ENCODE results near the gene MS4A3.

Gene MS4A3

DNA sequence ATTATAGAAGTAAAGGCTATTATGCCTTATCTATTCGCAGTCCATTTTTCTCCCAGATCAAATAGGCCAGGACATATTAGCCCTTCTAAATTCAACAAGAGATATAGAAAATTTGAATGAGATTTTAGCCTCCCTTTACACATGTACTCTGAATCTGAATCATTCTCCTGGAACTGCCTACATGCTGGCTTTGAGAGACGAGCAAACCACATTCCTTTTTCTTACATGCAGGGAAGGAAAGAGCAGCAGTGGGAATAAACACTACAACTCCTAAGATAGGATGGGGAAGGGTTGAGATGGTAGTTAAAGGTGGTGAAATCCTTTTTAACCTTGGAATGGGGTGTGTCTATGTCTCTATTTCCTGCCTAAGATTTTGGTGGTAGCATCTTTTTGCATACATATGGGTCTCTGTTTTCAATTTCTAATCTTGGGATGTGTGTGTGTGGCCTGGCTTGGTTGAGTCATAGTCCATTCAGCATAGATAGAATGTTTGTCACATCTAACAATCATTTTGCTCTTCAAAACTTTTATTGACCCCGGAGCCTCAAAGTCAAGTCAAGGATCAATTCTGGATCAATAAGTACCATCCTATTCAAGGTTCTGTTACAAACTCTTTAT, 27.3 kb upstream of the MS4A3 start:
- ChIA-PET CTCF (no interaction called here), POLR2A (no interaction called here)
- TF ChIP-seq ZNF624 (tag by site-specific recombination; IDR thresholded peaks at IDR 0.05) (no peak), ZNF354C (tag by site-specific recombination; IDR thresholded peaks at IDR 0.05; ENCODE audit: borderline replicate concordance, low read depth) (no peak), SETDB1 (IDR thresholded peaks at IDR 0.05; ENCODE audit: insufficient read length, low read length) (no peak), ZNF24 (tag by site-specific recombination; IDR thresholded peaks at IDR 0.05) (no peak), ZNF324 (tag by site-specific recombination; IDR thresholded peaks at IDR 0.05) (no peak), ZNF473 (tag by site-specific recombination; IDR thresholded peaks at IDR 0.05) (no peak), ZNF843 (tag by site-specific recombination; IDR thresholded peaks at IDR 0.05) (no peak), ZNF221 (tag by site-specific recombination; IDR thresholded peaks at IDR 0.05; ENCODE audit: borderline replicate concordance) (no peak), ZNF660 (tag by site-specific recombination; IDR thresholded peaks at IDR 0.05) (no peak), WT1 (tag by site-specific recombination; IDR thresholded peaks at IDR 0.05) (no peak)
- TF ChIP-seq, protein P1, sequence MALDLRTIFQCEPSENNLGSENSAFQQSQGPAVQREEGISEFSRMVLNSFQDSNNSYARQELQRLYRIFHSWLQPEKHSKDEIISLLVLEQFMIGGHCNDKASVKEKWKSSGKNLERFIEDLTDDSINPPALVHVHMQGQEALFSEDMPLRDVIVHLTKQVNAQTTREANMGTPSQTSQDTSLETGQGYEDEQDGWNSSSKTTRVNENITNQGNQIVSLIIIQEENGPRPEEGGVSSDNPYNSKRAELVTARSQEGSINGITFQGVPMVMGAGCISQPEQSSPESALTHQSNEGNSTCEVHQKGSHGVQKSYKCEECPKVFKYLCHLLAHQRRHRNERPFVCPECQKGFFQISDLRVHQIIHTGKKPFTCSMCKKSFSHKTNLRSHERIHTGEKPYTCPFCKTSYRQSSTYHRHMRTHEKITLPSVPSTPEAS (tag by site-specific recombination; IDR thresholded peaks at IDR 0.05), result no peak
- Histone ChIP-seq H3K36me3 (ENCODE audit: control insufficient read depth in 2 of 2, insufficient read depth in 1 of 2, low read length in 2 of 2) (no peaks in the 10 kb centered on the region), H3K27ac (ENCODE audit: extremely low read depth, low read depth, low read length) (no peak overlapping the region), H3K4me3 (ENCODE audit: low read depth, low read length) (no peak overlapping the region), H3K9me3 (ENCODE audit: control insufficient read depth, insufficient read depth, low read depth, low read length) (no peaks in the 10 kb centered on the region), H3K4me1 (ENCODE audit: control insufficient read depth, insufficient read depth, low read length) (no peaks in the 10 kb centered on the region)

DNA sequence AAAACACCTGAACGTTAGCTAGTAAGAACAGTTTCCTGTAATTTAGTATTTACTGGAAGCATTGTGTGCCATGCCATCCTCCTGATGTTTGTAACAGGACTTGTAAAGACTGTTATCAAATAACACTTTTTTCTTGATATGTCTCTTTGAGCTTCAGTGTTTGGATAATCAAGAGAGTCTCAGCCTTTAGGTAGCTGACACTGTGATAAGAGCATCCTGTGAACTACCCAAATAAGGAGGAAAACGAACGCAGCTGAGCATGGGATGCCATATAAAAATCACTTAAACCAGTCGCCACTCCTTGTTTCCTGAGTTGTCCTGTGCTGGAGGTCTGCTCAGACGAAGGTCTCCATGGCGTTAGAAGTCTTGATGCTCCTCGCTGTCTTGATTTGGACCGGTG, 16.4 kb upstream of the MS4A3 start, which contains the start of gene OOSP2:
OOSP2 (plus strand) TSS at position 301 of the 400 bp plus-strand sequence; CDS start at position 352, 51 bp downstream.
- no peak within 1 kb of the TSS for H3K27ac ChIP-seq (ENCODE audit: extremely low read depth, low read depth, low read length)
- no peaks in the 10 kb centered on the region for H3K9me3 ChIP-seq (ENCODE audit: control insufficient read depth, insufficient read depth, low read depth, low read length)
- ChIA-PET CTCF (interaction anchor here (0.5 kb wide), 1 partner anchor 122 kb away, joined by 3 read pairs; no protein-coding TSS in a partner anchor), POLR2A (no interaction called here)
- no peak within 1 kb of the TSS for H3K4me3 ChIP-seq (ENCODE audit: low read depth, low read length)
- no peaks in the 10 kb centered on the region for H3K4me1 ChIP-seq (ENCODE audit: control insufficient read depth, insufficient read depth, low read length)
- H3K36me3 ChIP-seq (ENCODE audit: control insufficient read depth in 2 of 2, insufficient read depth in 1 of 2, low read length in 2 of 2), result no peaks in the 10 kb centered on the region
- TF ChIP-seq, protein P2, sequence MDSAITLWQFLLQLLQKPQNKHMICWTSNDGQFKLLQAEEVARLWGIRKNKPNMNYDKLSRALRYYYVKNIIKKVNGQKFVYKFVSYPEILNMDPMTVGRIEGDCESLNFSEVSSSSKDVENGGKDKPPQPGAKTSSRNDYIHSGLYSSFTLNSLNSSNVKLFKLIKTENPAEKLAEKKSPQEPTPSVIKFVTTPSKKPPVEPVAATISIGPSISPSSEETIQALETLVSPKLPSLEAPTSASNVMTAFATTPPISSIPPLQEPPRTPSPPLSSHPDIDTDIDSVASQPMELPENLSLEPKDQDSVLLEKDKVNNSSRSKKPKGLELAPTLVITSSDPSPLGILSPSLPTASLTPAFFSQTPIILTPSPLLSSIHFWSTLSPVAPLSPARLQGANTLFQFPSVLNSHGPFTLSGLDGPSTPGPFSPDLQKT (IDR thresholded peaks at IDR 0.05; ENCODE audit: borderline replicate concordance, low read depth, low read length), result no peak
- no peak for TF ChIP-seq ZNF621 (tag by site-specific recombination; IDR thresholded peaks at IDR 0.05)
- no peak for TF ChIP-seq REPIN1 (tag by site-specific recombination; IDR thresholded peaks at IDR 0.05; ENCODE audit: low read depth)
- TF ChIP-seq, protein P3, sequence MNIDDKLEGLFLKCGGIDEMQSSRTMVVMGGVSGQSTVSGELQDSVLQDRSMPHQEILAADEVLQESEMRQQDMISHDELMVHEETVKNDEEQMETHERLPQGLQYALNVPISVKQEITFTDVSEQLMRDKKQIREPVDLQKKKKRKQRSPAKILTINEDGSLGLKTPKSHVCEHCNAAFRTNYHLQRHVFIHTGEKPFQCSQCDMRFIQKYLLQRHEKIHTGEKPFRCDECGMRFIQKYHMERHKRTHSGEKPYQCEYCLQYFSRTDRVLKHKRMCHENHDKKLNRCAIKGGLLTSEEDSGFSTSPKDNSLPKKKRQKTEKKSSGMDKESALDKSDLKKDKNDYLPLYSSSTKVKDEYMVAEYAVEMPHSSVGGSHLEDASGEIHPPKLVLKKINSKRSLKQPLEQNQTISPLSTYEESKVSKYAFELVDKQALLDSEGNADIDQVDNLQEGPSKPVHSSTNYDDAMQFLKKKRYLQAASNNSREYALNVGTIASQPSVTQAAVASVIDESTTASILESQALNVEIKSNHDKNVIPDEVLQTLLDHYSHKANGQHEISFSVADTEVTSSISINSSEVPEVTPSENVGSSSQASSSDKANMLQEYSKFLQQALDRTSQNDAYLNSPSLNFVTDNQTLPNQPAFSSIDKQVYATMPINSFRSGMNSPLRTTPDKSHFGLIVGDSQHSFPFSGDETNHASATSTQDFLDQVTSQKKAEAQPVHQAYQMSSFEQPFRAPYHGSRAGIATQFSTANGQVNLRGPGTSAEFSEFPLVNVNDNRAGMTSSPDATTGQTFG (tag by site-specific recombination; IDR thresholded peaks at IDR 0.05; ENCODE audit: borderline replicate concordance), result no peak
- no peak for TF ChIP-seq ZNF311 (tag by site-specific recombination; IDR thresholded peaks at IDR 0.05; ENCODE audit: borderline replicate concordance)
- TF ChIP-seq SP3 (tag by site-specific recombination; IDR thresholded peaks at IDR 0.05), result no peak
- TF ChIP-seq, protein P4, sequence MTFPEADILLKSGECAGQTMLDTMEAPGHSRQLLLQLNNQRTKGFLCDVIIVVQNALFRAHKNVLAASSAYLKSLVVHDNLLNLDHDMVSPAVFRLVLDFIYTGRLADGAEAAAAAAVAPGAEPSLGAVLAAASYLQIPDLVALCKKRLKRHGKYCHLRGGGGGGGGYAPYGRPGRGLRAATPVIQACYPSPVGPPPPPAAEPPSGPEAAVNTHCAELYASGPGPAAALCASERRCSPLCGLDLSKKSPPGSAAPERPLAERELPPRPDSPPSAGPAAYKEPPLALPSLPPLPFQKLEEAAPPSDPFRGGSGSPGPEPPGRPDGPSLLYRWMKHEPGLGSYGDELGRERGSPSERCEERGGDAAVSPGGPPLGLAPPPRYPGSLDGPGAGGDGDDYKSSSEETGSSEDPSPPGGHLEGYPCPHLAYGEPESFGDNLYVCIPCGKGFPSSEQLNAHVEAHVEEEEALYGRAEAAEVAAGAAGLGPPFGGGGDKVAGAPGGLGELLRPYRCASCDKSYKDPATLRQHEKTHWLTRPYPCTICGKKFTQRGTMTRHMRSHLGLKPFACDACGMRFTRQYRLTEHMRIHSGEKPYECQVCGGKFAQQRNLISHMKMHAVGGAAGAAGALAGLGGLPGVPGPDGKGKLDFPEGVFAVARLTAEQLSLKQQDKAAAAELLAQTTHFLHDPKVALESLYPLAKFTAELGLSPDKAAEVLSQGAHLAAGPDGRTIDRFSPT (tag by site-specific recombination; IDR thresholded peaks at IDR 0.05), result no peak
- TF ChIP-seq BCL11B (tag by site-specific recombination; IDR thresholded peaks at IDR 0.05; ENCODE audit: low read depth), result no peak
- no peak for TF ChIP-seq BCL11A (tag by site-specific recombination; IDR thresholded peaks at IDR 0.05; ENCODE audit: low read depth)
- no peak for TF ChIP-seq ZNF707 (tag by site-specific recombination; IDR thresholded peaks at IDR 0.05)
- no peak for TF ChIP-seq PRDM1 (tag by site-specific recombination; IDR thresholded peaks at IDR 0.05)
- no peak for TF ChIP-seq TRIM28 (IDR thresholded peaks at IDR 0.05; ENCODE audit: borderline replicate concordance, low read length)
- no peak for TF ChIP-seq ZNF416 (tag by site-specific recombination; IDR thresholded peaks at IDR 0.05)
- TF ChIP-seq, protein P5, sequence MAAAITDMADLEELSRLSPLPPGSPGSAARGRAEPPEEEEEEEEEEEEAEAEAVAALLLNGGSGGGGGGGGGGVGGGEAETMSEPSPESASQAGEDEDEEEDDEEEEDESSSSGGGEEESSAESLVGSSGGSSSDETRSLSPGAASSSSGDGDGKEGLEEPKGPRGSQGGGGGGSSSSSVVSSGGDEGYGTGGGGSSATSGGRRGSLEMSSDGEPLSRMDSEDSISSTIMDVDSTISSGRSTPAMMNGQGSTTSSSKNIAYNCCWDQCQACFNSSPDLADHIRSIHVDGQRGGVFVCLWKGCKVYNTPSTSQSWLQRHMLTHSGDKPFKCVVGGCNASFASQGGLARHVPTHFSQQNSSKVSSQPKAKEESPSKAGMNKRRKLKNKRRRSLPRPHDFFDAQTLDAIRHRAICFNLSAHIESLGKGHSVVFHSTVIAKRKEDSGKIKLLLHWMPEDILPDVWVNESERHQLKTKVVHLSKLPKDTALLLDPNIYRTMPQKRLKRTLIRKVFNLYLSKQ (tag by site-specific recombination; IDR thresholded peaks at IDR 0.05; ENCODE audit: borderline replicate concordance), result no peak
